H54 (cell line): ENCODE data around the gene MGMT.

Experiments
- DNase-seq: peaks from one replicate; pipeline ENCODE4 v3.0.0; 2011; ENCODE audit warnings: low spot score, mixed read lengths; ENCODE audit not compliant: insufficient read length
- FAIRE-seq: peaks from 3 replicates; lab custom pipeline; 2011; peaks lifted over from hg19 to GRCh38; lab: Jason Lieb, UNC
- POLR2A ChIP-seq: IDR thresholded peaks from 2 replicates; pipeline ENCODE4 v1.6.1; 2011; ENCODE audit warnings: low read depth, mild to moderate bottlenecking, low read length

Gene MGMT

DNA sequence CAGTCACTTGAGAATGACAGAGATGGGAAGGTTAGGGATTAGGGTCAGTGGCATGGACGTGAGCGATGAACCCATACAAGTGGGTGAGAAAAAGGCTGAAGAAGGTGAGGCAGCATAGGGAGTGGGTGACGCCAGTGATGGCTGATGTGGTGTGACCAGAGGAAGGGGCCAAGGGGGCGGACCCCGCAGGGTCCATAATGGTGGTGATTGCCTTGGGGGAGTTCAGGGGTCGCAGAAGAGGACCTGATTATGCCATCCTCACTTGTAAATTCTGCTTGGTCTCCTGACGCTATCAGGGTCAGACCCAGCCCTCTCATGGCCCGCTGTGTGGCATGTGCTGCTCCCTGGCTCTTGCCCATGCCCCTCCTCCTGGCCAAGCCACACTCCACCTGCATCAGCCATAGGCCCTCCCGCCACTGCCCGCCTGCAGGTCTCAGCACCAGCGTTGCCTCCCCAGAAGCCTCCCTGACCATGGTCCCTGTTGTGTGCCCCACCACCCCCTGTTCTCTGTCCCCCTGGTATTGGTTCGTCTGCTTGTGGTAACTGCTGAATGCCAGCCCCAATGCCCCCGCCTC is 261.3 kb downstream of the MGMT start:
- FAIRE-seq (no peak), DNase-seq (no peak)
- no peak for TF ChIP-seq POLR2A

DNA sequence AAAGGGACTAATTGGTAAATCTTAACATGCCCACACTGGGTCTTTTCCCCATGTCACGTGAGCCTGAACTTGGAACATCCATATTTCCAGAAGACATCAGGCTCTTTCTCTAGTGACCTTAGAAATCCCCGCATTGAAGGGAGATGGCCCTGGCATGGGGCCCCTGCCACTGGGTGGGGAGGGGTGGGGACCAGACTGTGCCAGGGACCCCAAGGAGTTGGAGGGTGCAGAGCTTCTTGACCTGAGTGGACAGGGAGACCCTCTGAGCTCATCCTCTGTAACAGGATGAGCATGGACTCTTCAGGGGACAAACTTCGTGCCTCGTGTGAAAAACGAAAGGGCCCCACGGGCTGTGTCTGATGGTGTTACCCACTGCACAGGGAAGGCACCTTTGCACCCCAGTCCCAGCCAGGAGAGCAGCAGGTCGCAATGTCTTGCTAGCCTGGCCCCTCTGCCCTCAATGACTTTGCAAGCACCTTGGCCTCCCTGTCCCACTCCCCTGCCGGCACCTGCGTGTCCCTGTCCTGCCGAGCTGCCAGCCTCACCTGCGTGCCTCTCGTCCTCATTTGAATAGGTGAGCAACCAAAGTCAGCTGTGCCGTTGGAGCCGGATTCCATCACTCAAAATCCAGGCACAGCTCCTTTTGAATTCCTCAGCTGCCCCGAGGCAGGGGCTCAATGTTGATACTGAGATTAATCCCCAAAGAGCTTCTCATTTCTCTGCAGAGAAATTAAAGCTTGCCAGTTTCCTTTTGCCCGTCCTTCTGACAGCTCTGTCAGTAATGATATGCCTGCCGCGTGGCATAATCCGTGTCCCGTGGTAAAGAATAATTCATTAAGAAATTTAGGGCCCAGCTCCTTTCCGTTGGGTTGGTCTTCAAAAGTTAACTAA is 262.1 kb downstream of the MGMT start:
- DNase-seq (no peak), FAIRE-seq (no peak)
- TF ChIP-seq POLR2A, result no peak

DNA sequence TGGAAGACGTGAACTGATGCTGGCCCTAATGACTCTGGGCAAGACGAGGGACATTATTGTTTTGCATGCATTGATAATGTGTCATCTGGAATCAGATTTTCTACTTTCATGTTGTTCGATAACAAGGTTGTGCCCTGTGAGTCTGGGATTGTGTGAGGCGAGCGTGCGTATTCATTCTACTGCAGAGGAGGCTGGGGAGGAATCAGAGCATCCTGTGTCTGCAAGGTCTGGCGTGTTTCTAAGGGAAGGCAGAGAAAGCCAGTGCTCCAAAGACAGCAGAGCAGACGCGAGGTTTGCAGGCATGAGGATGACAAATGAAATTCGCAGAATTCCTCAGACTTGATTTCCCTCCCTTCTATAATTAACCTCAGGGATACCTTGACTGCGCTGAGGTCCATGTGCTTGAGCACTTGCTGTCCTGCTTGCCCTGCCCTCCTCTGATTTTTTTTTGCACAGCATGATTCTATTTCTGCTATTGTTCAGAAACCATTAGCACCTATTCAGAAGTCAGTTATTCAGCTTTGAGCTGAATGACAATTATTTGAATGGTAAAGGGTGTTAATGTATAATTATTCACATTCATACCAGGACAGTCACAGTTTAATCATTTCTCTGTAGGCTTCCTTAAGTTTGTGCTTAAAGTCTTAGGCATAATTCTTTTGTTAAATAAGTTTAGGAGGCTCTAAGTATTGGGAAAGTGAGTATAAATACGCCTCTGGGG is 263.4 kb downstream of the MGMT start:
- FAIRE-seq (no peak), DNase-seq (no peak)
- no peak for TF ChIP-seq POLR2A

DNA sequence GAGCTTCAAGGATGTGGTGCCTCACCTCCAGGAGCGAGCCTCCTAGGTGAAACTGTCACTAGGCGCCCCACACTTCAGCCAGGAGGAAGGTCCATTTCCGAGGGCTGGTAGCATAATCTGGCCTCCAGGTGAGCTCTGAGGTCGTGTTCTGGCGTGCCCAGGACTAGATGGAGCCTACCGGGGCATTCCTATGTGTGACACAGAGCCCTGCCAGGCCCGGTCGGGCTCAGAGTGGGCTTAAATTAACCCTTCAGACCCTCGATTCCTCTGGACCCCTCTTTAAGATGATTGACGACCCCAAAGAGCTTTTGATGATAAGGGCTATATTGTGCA is 263.9 kb downstream of the MGMT start:
- DNase-seq (no peak), FAIRE-seq (no peak)
- TF ChIP-seq POLR2A, result no peak

DNA sequence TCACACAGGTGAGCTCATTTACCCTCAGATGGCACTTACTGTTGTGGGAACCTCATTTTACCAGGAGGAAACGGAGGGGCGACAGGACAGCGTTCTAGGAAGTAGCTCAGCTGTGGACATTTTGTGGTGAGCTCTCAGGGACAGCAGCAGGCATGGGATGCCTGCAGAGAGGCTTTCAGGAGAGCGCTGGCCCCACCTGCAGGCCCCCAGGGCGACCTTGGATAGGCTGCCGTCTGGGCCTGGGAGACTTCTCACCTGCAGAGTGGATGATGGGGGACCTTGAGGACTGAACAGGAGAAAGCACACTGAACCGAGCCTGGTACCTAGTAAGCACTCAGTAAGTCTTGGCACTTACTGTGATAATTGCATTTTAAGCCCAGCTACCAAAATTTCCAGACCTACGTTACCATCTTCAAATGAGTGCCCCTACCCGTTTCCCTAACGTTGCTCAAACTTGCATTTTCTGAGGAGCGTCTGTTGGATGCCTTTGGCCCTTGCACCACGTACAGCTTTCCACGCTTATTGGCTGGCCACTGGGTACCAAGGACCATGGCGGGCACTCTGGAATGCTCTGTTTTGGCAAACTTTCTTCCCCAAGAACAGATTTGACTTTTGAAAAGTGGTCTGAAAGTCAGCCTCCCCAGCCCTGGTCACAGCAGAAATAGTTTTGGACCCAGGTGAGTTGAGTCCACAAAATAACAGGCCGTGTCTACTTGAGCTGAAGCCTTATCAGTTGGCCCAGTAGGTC is 273.7 kb downstream of the MGMT start:
- FAIRE-seq (no peak), DNase-seq (no peak)
- no peak for TF ChIP-seq POLR2A

DNA sequence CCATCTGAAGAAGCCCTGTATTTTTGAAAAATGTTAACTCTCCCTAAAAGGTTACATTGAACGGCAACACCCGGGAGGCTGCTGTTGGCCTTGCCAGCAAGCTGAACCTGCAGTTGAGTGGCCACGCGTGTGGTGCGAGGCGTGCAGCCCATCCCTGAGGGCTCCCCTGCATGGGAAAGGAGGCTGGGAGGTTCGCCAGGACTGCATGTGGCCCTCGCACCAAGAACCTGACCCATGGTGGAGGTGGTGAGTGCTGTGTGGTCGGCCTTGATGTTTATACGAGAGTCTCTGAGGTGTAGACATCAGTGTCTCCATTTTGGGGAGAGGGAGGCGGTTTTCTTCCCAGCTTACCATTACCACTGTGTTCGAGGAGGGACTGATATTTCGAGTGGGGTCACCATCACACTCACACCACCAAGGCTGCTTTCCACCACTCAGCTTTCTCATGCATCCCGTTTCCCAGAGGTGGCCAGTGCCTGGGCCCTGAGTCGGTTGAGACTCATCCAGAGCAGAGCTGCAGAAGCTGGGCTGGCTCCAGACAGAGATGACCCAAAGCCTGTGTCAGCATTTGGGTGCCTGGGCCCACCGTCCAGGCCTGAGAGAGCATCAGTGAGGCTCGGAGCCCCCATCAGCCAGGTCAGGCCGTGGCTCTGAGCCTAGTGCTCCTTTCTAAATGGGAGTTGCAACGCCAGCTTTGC is 274.4 kb downstream of the MGMT start:
- TF ChIP-seq POLR2A, result no peak
- FAIRE-seq (no peak), DNase-seq (no peak)

DNA sequence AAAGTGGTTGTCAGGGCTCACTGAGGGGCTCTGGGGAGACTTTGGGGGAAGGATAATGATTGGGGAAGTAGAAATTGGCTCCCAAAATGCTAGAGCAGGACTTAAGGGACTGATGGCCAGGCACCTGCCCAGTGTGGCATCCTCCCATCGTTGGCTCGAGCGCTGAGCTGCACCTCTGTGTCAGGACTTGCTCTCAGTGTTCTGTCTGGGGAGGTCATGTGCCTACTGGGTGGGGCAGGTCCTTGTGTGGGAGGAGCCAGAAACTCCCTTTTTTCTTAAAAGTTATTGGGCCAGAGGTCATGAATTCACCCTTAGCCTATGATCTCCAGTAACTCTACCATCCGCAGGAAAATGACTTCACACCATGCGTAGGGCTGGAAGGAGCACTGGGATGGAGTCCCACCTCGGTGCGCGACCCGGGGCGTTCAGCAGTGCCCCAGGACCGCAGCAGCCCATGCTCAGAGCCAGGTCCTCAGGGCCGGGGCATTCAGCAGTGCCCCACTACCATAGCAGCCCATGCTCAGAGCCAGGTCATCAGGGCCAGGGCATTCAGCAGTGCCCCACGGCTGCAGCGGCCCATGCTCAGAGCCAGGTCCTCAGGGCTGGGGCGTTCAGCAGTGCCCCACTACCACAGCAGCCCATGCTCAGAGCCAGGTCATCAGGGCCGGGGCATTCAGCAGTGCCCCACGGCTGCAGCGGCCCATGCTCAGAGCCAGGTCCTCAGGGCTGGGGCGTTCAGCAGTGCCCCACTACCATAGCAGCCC is 275.1 kb downstream of the MGMT start:
- TF ChIP-seq POLR2A, result no peak
- DNase-seq, result no peak
- no peak for FAIRE-seq

DNA sequence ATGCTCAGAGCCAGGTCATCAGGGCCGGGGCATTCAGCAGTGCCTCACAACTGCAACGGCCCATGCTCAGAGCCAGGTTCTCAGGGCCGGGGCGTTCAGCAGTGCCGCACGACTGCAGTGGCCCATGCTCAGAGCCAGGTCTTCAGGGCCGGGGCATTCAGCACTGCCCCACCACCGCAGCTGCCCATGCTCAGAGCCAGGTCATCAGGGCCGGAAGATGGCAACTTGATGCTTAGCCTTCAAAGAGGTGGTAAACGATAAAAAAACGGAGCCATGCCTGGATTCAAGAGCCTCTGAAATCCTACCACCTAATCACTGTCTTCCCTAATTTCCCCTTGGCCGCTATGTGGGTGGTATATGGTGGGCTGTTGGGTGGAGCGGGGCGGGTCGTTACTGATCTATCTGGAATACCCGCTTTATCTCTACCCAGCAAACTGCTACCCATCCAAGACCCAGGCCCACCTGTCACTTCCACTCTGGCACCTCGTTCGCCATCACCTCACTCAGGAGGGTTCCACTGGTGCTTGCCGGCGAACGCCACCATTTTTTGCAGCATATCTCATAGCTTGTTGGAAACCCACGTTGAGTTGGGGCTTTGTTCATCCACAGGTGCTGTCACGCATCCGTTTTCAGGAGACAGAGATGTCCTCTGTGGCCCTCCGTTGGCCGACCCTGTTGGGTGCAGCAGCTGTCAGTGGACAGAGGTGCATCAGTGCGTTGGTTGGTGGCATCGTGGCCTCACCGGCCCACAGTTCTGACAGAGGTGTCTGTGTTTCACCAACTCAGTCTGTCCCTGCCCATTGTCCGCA is 275.9 kb downstream of the MGMT start:
- no peak for TF ChIP-seq POLR2A
- FAIRE-seq, result no peak
- DNase-seq, result no peak

DNA sequence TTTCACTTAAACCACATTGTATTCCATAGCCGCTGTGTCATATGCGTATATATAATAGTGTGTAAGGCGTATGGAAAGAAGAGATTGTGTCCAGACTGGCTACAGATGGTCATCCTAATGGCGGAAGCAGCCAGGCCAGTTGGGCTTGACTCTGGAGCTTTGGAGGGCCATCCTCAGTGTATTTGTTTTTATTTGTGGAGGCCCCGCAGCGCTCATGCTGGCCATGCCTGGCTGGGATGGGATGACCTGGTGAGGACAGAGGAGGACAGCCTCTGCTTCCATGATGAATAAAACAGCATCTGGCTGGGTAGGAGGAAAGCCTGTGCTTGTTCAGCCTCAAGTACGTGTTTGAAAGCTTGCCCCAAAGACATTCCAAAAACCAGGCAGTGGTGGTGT is 276.7 kb downstream of the MGMT start:
- FAIRE-seq (no peak), DNase-seq (no peak)
- TF ChIP-seq POLR2A, result no peak

DNA sequence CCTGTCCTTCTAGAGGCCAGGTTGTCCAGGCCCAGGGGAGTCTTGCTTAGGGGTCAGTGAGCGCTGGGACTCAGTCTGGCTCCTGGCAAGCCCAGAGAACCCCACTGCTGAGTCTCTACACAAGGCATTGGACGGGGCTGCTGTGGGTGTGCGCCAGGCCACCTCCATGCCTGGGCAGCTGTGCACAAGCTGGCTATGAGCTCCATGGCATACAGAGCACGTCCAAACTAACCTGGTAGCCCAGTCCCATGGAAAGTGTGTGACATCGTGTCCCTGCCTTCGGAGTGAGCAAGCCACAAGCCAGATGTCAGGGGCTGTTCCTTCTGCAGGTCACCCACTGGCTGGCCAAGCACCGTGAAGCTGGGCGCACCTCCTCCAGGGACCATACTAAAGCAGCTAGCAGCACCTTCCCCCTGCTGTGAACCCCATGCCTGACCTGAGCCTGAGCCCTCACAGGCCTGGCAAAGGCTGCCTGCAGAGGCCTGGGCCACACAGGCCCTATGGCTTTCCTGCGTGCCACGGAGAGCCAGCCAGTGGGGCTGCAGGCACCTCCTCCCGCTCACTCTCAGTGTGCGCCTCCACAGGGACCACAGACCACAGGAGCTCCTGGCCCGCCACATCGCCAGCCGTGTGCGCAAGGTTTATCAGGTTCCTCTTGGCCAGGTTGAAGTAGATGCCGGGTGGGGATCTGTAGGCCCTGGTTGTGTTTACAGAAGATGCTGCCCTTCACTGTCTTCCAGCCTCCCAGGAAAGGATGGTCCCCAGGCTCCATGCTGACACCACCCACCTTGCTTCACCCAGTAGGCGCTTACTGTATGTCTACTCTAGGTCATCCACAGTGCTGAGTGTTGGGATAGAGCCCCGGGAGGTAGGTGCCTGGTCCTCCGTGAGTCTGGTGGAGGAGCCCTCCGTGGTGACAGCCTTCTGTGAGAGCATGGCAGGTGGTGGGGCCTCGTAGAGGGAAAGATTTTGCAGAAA is 277.4 kb downstream of the MGMT start:
- no peak for TF ChIP-seq POLR2A
- DNase-seq (no peak), FAIRE-seq (no peak)

DNA sequence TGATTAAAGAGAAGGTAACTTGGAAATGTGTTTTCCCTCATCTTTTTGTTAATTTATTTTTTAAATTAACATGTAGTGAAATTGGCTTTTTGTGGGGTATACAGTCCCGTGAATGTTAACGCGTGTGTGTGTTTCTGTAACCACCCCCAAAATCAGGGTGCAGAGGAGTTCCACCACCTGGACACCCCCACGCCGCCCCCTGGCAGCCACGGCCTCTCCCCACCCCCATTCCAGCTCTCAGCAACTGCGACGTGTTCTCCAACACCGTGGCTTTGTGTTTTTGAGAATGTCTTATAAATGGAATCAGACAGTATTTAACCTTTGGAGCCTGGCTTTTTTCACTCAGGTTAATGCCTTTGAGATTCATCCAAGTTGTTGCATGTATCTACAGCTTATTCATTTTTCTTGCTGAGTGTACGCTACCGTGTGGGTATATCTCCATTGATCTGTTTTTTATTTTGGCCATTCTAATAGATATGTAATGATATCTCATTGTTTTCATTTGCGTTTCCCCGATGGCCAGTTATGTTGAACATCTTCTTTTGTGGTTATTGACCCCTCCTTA is 278.2 kb downstream of the MGMT start:
- no peak for DNase-seq
- no peak for FAIRE-seq

More for the DNA sequence above, 278.2 kb downstream of the MGMT start:
- no peak for TF ChIP-seq POLR2A
